Measurements from ENCODE around the gene ZNF710.
A peak's percentile ranks its signal among the peaks of the same experiment; 100 is the strongest.

Gene ZNF710

DNA sequence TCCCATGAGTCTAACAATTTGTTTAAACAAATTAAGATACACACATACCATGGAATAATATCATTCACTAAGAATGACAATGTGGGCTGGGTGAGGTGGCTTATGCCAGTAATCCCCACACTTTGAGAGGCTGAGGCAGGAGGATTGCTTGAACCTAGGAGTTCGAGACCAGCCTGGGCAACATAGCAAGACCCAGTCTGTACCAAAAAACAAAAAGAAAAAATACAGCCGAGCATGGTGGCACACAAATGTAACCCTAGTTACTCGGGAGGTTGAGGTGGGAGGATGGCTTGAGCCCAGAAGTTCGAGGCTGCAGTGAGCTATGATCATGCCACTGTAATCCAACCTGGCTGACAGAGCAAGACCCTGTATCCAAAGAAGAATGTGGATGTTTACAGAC, 4.0 kb upstream of the ZNF710 start:
- TF ChIP-seq, protein P1, sequence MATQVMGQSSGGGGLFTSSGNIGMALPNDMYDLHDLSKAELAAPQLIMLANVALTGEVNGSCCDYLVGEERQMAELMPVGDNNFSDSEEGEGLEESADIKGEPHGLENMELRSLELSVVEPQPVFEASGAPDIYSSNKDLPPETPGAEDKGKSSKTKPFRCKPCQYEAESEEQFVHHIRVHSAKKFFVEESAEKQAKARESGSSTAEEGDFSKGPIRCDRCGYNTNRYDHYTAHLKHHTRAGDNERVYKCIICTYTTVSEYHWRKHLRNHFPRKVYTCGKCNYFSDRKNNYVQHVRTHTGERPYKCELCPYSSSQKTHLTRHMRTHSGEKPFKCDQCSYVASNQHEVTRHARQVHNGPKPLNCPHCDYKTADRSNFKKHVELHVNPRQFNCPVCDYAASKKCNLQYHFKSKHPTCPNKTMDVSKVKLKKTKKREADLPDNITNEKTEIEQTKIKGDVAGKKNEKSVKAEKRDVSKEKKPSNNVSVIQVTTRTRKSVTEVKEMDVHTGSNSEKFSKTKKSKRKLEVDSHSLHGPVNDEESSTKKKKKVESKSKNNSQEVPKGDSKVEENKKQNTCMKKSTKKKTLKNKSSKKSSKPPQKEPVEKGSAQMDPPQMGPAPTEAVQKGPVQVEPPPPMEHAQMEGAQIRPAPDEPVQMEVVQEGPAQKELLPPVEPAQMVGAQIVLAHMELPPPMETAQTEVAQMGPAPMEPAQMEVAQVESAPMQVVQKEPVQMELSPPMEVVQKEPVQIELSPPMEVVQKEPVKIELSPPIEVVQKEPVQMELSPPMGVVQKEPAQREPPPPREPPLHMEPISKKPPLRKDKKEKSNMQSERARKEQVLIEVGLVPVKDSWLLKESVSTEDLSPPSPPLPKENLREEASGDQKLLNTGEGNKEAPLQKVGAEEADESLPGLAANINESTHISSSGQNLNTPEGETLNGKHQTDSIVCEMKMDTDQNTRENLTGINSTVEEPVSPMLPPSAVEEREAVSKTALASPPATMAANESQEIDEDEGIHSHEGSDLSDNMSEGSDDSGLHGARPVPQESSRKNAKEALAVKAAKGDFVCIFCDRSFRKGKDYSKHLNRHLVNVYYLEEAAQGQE (IDR thresholded peaks at IDR 0.05; ENCODE audit: insufficient replicate concordance, low read depth) = no peak
- TF ChIP-seq GABPA (IDR thresholded peaks at IDR 0.05; ENCODE audit: low read depth) (no peak), POLR2AphosphoS5 (IDR thresholded peaks at IDR 0.05; ENCODE audit: low read depth) (no peak), SPI1 (IDR thresholded peaks at IDR 0.05; ENCODE audit: borderline replicate concordance, low read depth) (no peak)
- TF ChIP-seq, protein P2, sequence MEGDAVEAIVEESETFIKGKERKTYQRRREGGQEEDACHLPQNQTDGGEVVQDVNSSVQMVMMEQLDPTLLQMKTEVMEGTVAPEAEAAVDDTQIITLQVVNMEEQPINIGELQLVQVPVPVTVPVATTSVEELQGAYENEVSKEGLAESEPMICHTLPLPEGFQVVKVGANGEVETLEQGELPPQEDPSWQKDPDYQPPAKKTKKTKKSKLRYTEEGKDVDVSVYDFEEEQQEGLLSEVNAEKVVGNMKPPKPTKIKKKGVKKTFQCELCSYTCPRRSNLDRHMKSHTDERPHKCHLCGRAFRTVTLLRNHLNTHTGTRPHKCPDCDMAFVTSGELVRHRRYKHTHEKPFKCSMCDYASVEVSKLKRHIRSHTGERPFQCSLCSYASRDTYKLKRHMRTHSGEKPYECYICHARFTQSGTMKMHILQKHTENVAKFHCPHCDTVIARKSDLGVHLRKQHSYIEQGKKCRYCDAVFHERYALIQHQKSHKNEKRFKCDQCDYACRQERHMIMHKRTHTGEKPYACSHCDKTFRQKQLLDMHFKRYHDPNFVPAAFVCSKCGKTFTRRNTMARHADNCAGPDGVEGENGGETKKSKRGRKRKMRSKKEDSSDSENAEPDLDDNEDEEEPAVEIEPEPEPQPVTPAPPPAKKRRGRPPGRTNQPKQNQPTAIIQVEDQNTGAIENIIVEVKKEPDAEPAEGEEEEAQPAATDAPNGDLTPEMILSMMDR (IDR thresholded peaks at IDR 0.05; ENCODE audit: insufficient read depth, low read length) = no peak
- Histone ChIP-seq H3K4me3 (replicated peaks; ENCODE audit: insufficient read depth, low read length) (no peak overlapping the region), H3K27ac (replicated peaks) (no peak overlapping the region), H3K27me3 (ENCODE audit: insufficient read depth, poor library complexity, severe bottlenecking) (no peaks in the 10 kb centered on the region)
- DNase-seq (ENCODE audit: low read depth in 1 of 2, low spot score in 1 of 2) = no peak

DNA sequence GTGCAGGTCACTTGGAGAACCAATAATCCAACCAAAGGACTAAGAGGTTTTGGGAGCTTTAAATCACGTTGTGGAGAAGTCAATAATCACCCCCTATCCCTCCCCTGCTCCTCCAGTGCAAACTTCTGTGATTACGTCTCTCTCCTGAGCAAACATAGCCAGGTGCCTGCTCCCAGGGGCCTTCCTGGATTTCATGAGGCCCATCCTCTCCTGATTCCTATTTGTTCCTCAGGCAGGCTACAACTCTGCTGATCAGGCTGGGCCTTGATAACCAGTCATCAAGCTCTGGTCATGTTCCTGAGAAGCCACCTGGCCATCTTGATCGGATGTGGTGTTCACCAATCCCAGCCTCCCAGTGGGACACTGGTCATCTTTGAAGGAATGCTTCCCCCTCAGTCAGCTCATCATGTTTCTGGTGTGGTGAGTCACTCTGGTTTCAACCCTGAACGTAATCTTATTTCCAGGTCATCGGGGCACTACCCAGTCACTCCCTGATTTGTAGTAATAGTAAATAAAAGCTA, 2.9 kb upstream of the ZNF710 start:
- DNase-seq (ENCODE audit: low read depth in 1 of 2, low spot score in 1 of 2) = no peak
- H3K27ac ChIP-seq (replicated peaks) = no peak overlapping the region
- H3K27me3 ChIP-seq (ENCODE audit: insufficient read depth, poor library complexity, severe bottlenecking) = no peaks in the 10 kb centered on the region
- TF ChIP-seq POLR2AphosphoS5 (IDR thresholded peaks at IDR 0.05; ENCODE audit: low read depth) = no peak
- TF ChIP-seq, protein P1 (IDR thresholded peaks at IDR 0.05; ENCODE audit: insufficient replicate concordance, low read depth) = no peak
- TF ChIP-seq GABPA (IDR thresholded peaks at IDR 0.05; ENCODE audit: low read depth) = no peak
- H3K4me3 ChIP-seq (replicated peaks; ENCODE audit: insufficient read depth, low read length) = no peak overlapping the region

DNA sequence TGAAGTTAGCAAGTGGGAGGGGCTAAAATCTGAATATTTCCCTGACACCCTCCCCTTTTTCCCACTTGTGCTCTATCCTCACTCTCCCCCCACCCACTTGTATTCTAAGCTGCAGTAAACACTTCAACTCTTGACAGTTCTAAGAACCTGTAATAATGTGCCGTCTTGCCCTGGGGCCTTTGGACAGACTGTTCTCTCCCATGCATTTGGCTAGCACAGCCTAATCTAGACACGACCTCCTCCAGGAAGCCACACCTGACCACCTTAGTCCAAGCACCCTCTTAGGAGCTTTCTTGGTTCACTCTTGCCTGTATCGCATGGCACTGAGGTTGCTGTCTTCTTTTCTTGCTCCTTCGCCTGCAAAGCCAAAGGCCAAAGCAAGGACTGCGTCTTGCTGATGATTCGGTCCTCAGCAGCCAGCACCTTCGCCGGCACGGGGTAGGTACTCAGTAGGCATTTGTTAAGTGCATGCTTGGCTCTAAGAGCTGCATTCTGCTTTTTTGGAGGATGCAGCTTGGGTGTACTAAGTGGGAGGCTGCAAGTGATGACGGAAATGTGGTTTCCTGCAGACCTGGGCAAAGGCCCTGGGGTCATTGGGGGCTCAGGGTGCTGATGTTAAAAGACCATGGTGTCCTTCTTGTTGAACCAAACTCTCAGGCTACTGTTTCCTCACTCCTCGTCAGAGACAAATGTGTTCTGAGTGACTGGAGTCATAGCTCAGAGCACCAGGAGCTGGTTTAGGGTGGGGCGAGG, 2.0 kb upstream of the ZNF710 start:
- Histone ChIP-seq H3K27ac (replicated peaks) (no peak overlapping the region), H3K4me3 (replicated peaks; ENCODE audit: insufficient read depth, low read length) (no peak overlapping the region), H3K27me3 (ENCODE audit: insufficient read depth, poor library complexity, severe bottlenecking) (no peaks in the 10 kb centered on the region)
- no peak for DNase-seq (ENCODE audit: low read depth in 1 of 2, low spot score in 1 of 2)
- TF ChIP-seq GABPA (IDR thresholded peaks at IDR 0.05; ENCODE audit: low read depth) (no peak), POLR2AphosphoS5 (IDR thresholded peaks at IDR 0.05; ENCODE audit: low read depth) (0 out of 2 replicates have a peak, but pooled peaks have one; percentile 26)

DNA sequence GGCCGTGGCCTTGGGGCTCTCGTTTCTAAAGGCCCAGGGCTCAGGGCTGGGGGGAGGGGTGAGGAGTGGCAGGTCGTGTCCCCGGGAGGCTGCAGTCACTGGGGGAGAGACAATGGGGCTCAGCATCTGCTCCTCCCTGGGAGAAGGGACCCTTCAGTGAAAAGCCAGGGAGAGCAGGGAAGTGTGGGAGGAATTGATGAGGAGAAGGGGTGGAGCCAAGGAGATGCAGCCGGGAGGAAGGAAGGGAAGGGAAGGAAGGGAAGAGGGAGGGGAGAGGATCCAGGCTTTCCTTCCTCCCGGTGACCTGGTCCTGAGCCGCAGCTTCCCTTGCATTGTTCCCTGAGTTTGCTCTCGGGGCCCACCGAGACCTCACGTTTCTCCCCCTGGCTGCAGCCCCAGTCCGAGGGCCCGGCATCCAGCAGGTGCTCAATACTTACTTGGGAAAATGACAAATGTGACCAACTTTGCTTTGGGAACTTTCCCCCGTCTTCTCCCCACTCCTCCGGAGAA, 1.4 kb upstream of the ZNF710 start:
- TF ChIP-seq SPI1 (IDR thresholded peaks at IDR 0.05; ENCODE audit: borderline replicate concordance, low read depth) (no peak), POLR2AphosphoS5 (IDR thresholded peaks at IDR 0.05; ENCODE audit: low read depth) (no peak), GABPA (IDR thresholded peaks at IDR 0.05; ENCODE audit: low read depth) (no peak)
- TF ChIP-seq, protein P2 (IDR thresholded peaks at IDR 0.05; ENCODE audit: insufficient read depth, low read length) = no peak
- no peak for DNase-seq (ENCODE audit: low read depth in 1 of 2, low spot score in 1 of 2)
- no peaks in the 10 kb centered on the region for H3K27me3 ChIP-seq (ENCODE audit: insufficient read depth, poor library complexity, severe bottlenecking)
- no peak overlapping the region for H3K27ac ChIP-seq (replicated peaks)
- no peak overlapping the region for H3K4me3 ChIP-seq (replicated peaks; ENCODE audit: insufficient read depth, low read length)

All from HL-60 (cell line).